GM12892 (cell line): ENCODE results near the gene VAV2.

ENCODE experiments used
- POLR2A ChIP-seq: IDR thresholded peaks from 2 replicates; pipeline ENCODE4 v1.6.1; 2011; ENCODE audit warnings: low read depth, low read length, control low read depth
- POLR2AphosphoS5 ChIP-seq: IDR thresholded peaks from 2 replicates; pipeline ENCODE4 v1.6.1; 2011; ENCODE audit warnings: low read depth, low read length, control low read depth

- TF ChIP-seq POLR2A (no peak), POLR2AphosphoS5 (no peak)
Measured at GRCh38 chr9:133815781-133816180, 176.3 kb downstream of the VAV2 start.
